ENCODE measurements around the gene SPACA4. TPM values are rescaled to one million over a fixed set of nuclear protein-coding genes. Genes with fewer than 3 reads are reported as not detected.
A peak's percentile ranks its signal among the peaks of the same experiment; 100 is the strongest.

Gene SPACA4
- total RNA-seq, 1 experiment from 2014 or later: not detected

- Mint-ChIP-seq H3K4me1 (peaks cover 11% of the 10 kb centered on the region), H3K4me3 (peak overlapping the region; percentile 85), H3K36me3 (peaks cover 3% of the 10 kb centered on the region; the same call in 1 of the 2 replicates), H3K9me3 (no peaks in the 10 kb centered on the region), H3K27me3 (ENCODE audit: low read depth) (peaks cover 3% of the 10 kb centered on the region), H3K27ac (peak overlapping the region; percentile 82; the same call in 1 of the 2 replicates)
- no peak for TF ChIP-seq NFATC4 (CRISPR knock-in tag; IDR thresholded peaks at IDR 0.05)
- TF ChIP-seq GABPB1 (CRISPR knock-in tag; IDR thresholded peaks at IDR 0.05): no peak
- TF ChIP-seq JUN (CRISPR knock-in tag; IDR thresholded peaks at IDR 0.05): no peak
- TF ChIP-seq ZNF423 (CRISPR knock-in tag; IDR thresholded peaks at IDR 0.05): 0 out of 2 replicates have a peak, but pooled peaks have one; percentile 45
- TF ChIP-seq AR (CRISPR knock-in tag; IDR thresholded peaks at IDR 0.05): no peak
- 0 out of 2 replicates have a peak, but pooled peaks have one; percentile 51 for TF ChIP-seq KAT7 (CRISPR knock-in tag; IDR thresholded peaks at IDR 0.05; ENCODE audit: borderline replicate concordance)
- TF ChIP-seq SP1 (CRISPR knock-in tag; conservative IDR thresholded peaks at IDR 0.05): 0 out of 2 replicates have a peak, but pooled peaks have one; percentile 16
- no peak for TF ChIP-seq RORB (CRISPR knock-in tag; IDR thresholded peaks at IDR 0.05)
- 0 out of 2 replicates have a peak, but pooled peaks have one; percentile 56 for TF ChIP-seq ZSCAN18 (CRISPR knock-in tag; IDR thresholded peaks at IDR 0.05)
- peak; percentile 80 for DNase-seq (ENCODE audit: low spot score)
- ATAC-seq: peak; percentile 58
- POLR2A ChIA-PET: interaction anchor here (0.6 to 2.7 kb wide), 12 partner anchors 11 to 165 kb away, joined by 3 to 20 read pairs (median 6); partner anchors contain the start of genes BCAT2, FAM83E, FUT2 and SPHK2
- CTCF ChIA-PET: interaction anchor here (0.6 to 2.4 kb wide), 38 partner anchors 8 to 348 kb away, joined by 3 to 41 read pairs (median 6); partner anchors contain the start of genes BCAT2, DBP, FUT2 and GYS1
Measured at GRCh38 chr19:48644839-48645619, 38.5 kb downstream of the SPACA4 start.

GRCh38 chr19:48645620-48646000, 39.1 kb downstream of the SPACA4 start:
- DNase-seq (ENCODE audit: low spot score): peak; percentile 41
- ChIA-PET POLR2A (interaction anchor here (0.7 to 2.7 kb wide), 12 partner anchors 11 to 165 kb away, joined by 3 to 20 read pairs (median 5); partner anchors contain the start of genes BCAT2, FAM83E, FUT2 and SPHK2), CTCF (interaction anchor here (0.7 to 2.4 kb wide), 39 partner anchors 9 to 580 kb away, joined by 3 to 41 read pairs (median 5); partner anchors contain the start of genes BCAT2, DBP, FUT2 and GYS1)
- H3K27ac Mint-ChIP-seq: peak overlapping the region; percentile 84
- no peak; the same call in none of the 2 replicates for ATAC-seq
- H3K36me3 Mint-ChIP-seq: peaks cover 3% of the 10 kb centered on the region; the same call in 1 of the 2 replicates
- H3K9me3 Mint-ChIP-seq: no peaks in the 10 kb centered on the region
- peaks cover 9% of the 10 kb centered on the region for H3K4me1 Mint-ChIP-seq
- H3K4me3 Mint-ChIP-seq: peak overlapping the region; percentile 85
- H3K27me3 Mint-ChIP-seq (ENCODE audit: low read depth): peaks cover 2% of the 10 kb centered on the region
- TF ChIP-seq NFE2L1 (CRISPR knock-in tag; IDR thresholded peaks at IDR 0.05) (0 out of 2 replicates have a peak, but pooled peaks have one; percentile 19), ZNF263 (CRISPR knock-in tag; IDR thresholded peaks at IDR 0.05; ENCODE audit: low read depth) (peak; percentile 66; the same call in 1 of the 2 replicates), PRDM15 (CRISPR knock-in tag; IDR thresholded peaks at IDR 0.05) (peak; percentile 91), USF2 (CRISPR knock-in tag; IDR thresholded peaks at IDR 0.05) (no peak), ZNF532 (CRISPR knock-in tag; IDR thresholded peaks at IDR 0.05; ENCODE audit: borderline replicate concordance) (no peak), MXD4 (CRISPR knock-in tag; IDR thresholded peaks at IDR 0.05; ENCODE audit: borderline replicate concordance) (no peak)
